Left ventricle myocardium inferior (tissue), 1 donor: ENCODE results near the gene MTMR3. TPM values are rescaled to one million over a fixed set of nuclear protein-coding genes. Genes with fewer than 3 reads are reported as not detected.

ENCODE experiments used
- DNase-seq: peaks from one replicate; pipeline ENCODE4 v3.0.0-alpha.2; 2020
- H3K27ac ChIP-seq: fragments of 200-600 bp; replicated peaks from 2 replicates; pipeline ENCODE4 v1.8.0; 2021
- H3K27me3 ChIP-seq: fragments of 200-600 bp; 2 replicates; pipeline ENCODE4 v1.8.0; 2021; ENCODE audit warnings: low read depth
- H3K36me3 ChIP-seq: fragments of 200-600 bp; 2 replicates; pipeline ENCODE4 v1.8.0; 2021
- H3K4me1 ChIP-seq: fragments of 200-600 bp; 2 replicates; pipeline ENCODE4 v1.8.0; 2021
- H3K4me3 ChIP-seq: fragments of 200-600 bp; 2 replicates; pipeline ENCODE4 v1.8.0; 2021; ENCODE audit warnings: mild to moderate bottlenecking, moderate library complexity
- H3K9me3 ChIP-seq: fragments of 200-600 bp; replicated peaks from 2 replicates; pipeline ENCODE4 v1.8.0; 2021
- intact Hi-C: fragments of 100-400 bp; cut with micrococcal nuclease; formaldehyde crosslinking; loops from one replicate; pipeline ENCODE4 v1.11.0; 2022
- total RNA-seq: library from RNA; stranded (reverse); fragmentation: NEBNext Ultra II Directional; extraction: Animal tissue kit (Norgen Biotek cat#: 25700); gene quantifications from one replicate; pipeline ENCODE4 v1.2.1, GENCODE V29; 2021
- TF ChIP-seq, protein P1 (sequence below): fragments of 200-600 bp; IDR thresholded peaks from 2 replicates; pipeline ENCODE4 v1.8.0; 2021; ENCODE audit warnings: antibody characterized with exemption, mild to moderate bottlenecking, borderline replicate concordance
- donor health status: DM: no; HTN: yes; CAD: no; lungs with severe emphysema.

MTMR3 gene
- total RNA-seq, 1 donor from 2014 or later: 31.3 TPM

DNA sequence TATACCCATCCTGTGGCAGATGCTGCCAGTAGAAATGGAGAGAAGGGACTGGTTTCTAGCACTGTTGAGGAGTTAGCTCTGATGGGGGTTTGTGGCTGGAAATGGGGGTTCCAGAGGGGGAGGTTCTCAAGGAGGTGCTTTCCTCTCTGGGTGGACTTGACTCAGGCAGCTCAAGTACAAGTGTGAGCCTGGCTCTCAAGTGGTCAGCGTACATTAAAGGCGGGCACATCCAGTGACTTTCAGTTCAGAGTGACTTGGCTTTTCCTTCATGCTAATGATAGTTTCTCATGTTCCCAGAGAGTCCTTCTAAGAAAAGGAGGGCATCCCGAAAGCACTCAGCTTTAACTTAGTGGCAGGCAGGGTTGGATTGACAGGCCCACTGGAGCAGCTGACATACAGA is 138.4 kb downstream of the MTMR3 start:
- H3K4me3 ChIP-seq: no peak overlapping the region
- TF ChIP-seq, protein P1, sequence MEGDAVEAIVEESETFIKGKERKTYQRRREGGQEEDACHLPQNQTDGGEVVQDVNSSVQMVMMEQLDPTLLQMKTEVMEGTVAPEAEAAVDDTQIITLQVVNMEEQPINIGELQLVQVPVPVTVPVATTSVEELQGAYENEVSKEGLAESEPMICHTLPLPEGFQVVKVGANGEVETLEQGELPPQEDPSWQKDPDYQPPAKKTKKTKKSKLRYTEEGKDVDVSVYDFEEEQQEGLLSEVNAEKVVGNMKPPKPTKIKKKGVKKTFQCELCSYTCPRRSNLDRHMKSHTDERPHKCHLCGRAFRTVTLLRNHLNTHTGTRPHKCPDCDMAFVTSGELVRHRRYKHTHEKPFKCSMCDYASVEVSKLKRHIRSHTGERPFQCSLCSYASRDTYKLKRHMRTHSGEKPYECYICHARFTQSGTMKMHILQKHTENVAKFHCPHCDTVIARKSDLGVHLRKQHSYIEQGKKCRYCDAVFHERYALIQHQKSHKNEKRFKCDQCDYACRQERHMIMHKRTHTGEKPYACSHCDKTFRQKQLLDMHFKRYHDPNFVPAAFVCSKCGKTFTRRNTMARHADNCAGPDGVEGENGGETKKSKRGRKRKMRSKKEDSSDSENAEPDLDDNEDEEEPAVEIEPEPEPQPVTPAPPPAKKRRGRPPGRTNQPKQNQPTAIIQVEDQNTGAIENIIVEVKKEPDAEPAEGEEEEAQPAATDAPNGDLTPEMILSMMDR: no peak
- no peaks in the 10 kb centered on the region for H3K9me3 ChIP-seq
- no peak for DNase-seq
- intact Hi-C loops: no loop called here
- peaks cover 94% of the 10 kb centered on the region for H3K36me3 ChIP-seq
- peaks cover 26% of the 10 kb centered on the region for H3K4me1 ChIP-seq
- no peaks in the 10 kb centered on the region for H3K27me3 ChIP-seq
- no peak overlapping the region for H3K27ac ChIP-seq

DNA sequence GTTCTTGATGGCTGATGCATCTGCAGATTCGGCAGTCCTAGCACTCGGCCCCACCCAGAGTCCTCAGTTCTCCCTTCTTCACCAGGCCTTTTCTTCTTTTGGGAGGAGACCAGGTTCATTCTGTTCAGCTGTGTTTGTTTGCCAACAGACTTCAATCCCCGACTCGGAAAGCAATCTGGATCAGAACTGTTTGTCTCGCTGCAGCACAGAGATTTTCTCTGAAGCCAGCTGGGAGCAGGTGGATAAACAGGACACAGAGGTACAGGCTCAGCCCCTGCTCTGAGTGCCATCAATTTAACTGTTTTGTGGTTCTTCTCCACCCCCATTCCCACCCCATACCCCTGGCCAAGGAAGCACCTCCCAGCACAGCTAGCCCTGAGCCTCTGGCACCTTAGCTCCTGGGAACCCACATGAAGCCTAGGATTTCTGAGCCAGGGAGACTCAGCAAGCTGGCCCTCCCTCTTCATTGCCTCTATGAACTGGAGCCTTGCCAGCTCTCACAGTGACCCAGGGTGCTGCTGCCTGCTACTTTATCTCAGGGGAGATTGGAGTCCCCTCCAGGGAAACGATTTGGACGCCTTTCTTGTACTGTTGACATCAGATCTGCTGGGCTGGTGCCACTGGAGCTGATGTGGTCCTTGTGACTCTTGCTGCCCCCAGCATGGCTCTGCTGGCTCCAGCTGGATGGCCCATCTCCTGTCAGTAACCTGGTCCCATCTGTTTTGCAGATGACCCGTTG is 139.1 kb downstream of the MTMR3 start:
- TF ChIP-seq, protein P1: no peak
- Histone ChIP-seq H3K36me3 (peaks cover 91% of the 10 kb centered on the region), H3K4me1 (peaks cover 26% of the 10 kb centered on the region), H3K27me3 (no peaks in the 10 kb centered on the region), H3K4me3 (no peak overlapping the region), H3K27ac (no peak overlapping the region), H3K9me3 (no peaks in the 10 kb centered on the region)
- peak; percentile 27 for DNase-seq
- intact Hi-C loops: no loop called here

DNA sequence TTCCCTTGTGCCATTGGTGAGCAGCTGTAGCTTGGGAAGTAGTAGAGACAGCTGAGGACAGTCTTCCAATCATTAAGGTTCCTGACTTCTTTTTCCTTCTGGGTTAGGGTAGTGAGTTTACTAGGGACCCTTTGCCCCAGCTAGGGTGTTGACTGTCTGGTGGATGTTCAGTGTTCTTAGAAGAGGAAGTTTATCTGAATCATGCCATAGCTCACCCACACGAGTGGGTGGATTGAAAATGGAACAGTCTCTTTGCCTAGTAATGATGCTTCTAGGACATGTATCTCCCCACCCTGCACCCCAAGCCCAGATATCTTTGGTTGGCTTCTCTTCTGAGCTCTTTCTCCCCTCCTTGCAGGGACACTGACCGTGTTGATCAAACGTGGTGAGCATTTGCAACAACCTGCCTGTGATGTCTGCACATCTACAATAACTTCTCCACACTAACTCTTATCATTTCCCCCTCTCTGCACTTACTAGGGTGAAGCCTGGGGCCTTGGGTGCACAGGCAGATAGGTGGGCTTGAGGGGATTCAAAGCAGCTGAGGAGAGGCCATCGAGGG is 140.2 kb downstream of the MTMR3 start:
- intact Hi-C loops: no loop called here
- no peak for DNase-seq
- TF ChIP-seq, protein P1: no peak

DNA sequence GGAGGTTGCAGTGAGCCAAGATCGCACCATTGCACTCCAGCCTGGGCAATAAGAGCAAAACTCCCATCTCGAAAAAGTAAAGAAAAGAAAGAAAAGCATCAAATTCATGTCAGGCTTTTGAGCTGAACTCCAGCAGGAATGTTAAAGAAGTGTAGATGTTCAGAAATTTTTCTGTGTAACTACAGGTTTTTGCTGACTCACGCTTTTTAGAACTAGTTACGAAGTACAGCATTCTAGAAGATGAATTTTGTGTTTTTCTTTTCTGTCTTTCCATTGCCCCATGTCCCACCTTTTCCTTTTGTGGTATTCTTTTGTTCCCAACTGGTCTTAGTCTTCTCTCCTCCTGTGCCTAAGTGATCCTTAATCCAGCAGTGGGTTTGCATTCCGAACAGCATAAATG is 141.3 kb downstream of the MTMR3 start:
- H3K36me3 ChIP-seq: peaks cover 71% of the 10 kb centered on the region
- no peaks in the 10 kb centered on the region for H3K9me3 ChIP-seq
- no peak overlapping the region for H3K4me3 ChIP-seq
- no peak overlapping the region for H3K27ac ChIP-seq
- TF ChIP-seq, protein P1: no peak
- no peak for DNase-seq
- intact Hi-C loops: no loop called here
- no peaks in the 10 kb centered on the region for H3K27me3 ChIP-seq
- peaks cover 40% of the 10 kb centered on the region for H3K4me1 ChIP-seq

More for the DNA sequence above, 140.2 kb downstream of the MTMR3 start:
- peaks cover 36% of the 10 kb centered on the region for H3K4me1 ChIP-seq
- peaks cover 82% of the 10 kb centered on the region for H3K36me3 ChIP-seq
- H3K27me3 ChIP-seq: no peaks in the 10 kb centered on the region
- no peaks in the 10 kb centered on the region for H3K9me3 ChIP-seq
- H3K27ac ChIP-seq: no peak overlapping the region
- H3K4me3 ChIP-seq: no peak overlapping the region

DNA sequence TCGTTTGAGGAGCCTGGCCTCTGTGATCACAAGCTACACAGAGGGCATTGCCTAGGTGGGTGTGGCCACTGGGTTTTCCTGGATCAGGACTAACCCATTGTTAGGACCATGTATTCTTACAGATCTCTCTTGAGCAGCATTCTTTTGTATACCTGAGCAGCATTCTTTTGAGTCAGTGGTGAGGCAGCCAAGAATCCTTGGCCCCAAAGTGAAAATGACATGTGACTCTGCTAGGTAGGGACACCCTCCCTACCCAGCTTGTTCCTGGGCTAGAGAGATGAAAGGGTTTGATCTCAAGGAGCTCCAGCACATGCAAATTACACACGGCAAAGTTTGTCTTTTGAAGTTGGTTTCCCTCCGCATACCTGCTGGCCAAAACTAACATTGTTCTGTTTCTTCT is 142.2 kb downstream of the MTMR3 start:
- TF ChIP-seq, protein P1: no peak
- intact Hi-C loops: no loop called here
- no peaks in the 10 kb centered on the region for H3K27me3 ChIP-seq

More for the DNA sequence above, 142.2 kb downstream of the MTMR3 start:
- Histone ChIP-seq H3K4me1 (peaks cover 40% of the 10 kb centered on the region), H3K27ac (no peak overlapping the region), H3K4me3 (no peak overlapping the region), H3K36me3 (peaks cover 62% of the 10 kb centered on the region), H3K9me3 (no peaks in the 10 kb centered on the region)
- no peak for DNase-seq
